WTC11 (cell line): ENCODE data around the gene F11R. TPM values are rescaled to one million over a fixed set of nuclear protein-coding genes. Genes with fewer than 3 reads are reported as not detected.

Experiments used
- ATAC-seq: fragments of 200-7000 bp; cut with Tn5 transposase; 2 replicates; pipeline ENCODE4 v1.10.0; 2021; ENCODE audit warnings: mild to moderate bottlenecking, moderate library complexity
- CTCF ChIA-PET: fragments of 300-600 bp; sonication (Branson Sonifier 250); formaldehyde crosslinking; loops from one replicate; lab custom pipeline; 2021; ENCODE audit warnings: antibody characterized with exemption; lab: Charles Lee
- POLR2A ChIA-PET: fragments of 350-600 bp; sonication (Branson Sonifier 250); formaldehyde crosslinking; loops from one replicate; lab custom pipeline; 2021; ENCODE audit warnings: antibody characterized with exemption; lab: Charles Lee
- DNase-seq: peaks from one replicate; pipeline ENCODE4 v3.0.0; 2021; ENCODE audit warnings: low spot score
- H3K27ac Mint-ChIP-seq: 2 replicates; pipeline ENCODE4 v1.8.0; 2021; ENCODE audit warnings: mixed read lengths
- H3K27me3 Mint-ChIP-seq: 2 replicates; pipeline ENCODE4 v1.8.0; 2021; ENCODE audit warnings: low read depth, mild to moderate bottlenecking, moderate library complexity, mixed read lengths
- H3K36me3 Mint-ChIP-seq: 2 replicates; pipeline ENCODE4 v1.8.0; 2021; ENCODE audit warnings: mixed read lengths
- H3K4me1 Mint-ChIP-seq: 2 replicates; pipeline ENCODE4 v1.8.0; 2022; ENCODE audit warnings: mixed read lengths
- H3K4me3 Mint-ChIP-seq: 2 replicates; pipeline ENCODE4 v1.8.0; 2021; ENCODE audit warnings: mild to moderate bottlenecking, moderate library complexity, mixed read lengths
- H3K9me3 Mint-ChIP-seq: 2 replicates; pipeline ENCODE4 v1.8.0; 2021; ENCODE audit warnings: mixed read lengths
- AFF4 ChIP-seq: sonication (generic); formaldehyde crosslinking; IDR thresholded peaks from 2 replicates; pipeline ENCODE4 v1.8.1; 2023; ENCODE audit warnings: mild to moderate bottlenecking, missing genetic modification reagents, borderline replicate concordance
- CBFB ChIP-seq: sonication (generic); formaldehyde crosslinking; IDR thresholded peaks from 2 replicates; pipeline ENCODE4 v1.8.1; 2022; ENCODE audit warnings: mild to moderate bottlenecking, low read depth, missing genetic modification reagents
- CREM ChIP-seq: sonication (generic); formaldehyde crosslinking; IDR thresholded peaks from 2 replicates; pipeline ENCODE4 v1.8.1; 2022; ENCODE audit warnings: mild to moderate bottlenecking, missing genetic modification reagents, moderate library complexity
- FOXJ3 ChIP-seq: sonication (generic); formaldehyde crosslinking; IDR thresholded peaks from 2 replicates; pipeline ENCODE4 v1.9.0; 2021; ENCODE audit warnings: missing genetic modification reagents, mild to moderate bottlenecking, borderline replicate concordance
- IRF1 ChIP-seq: sonication (generic); formaldehyde crosslinking; IDR thresholded peaks from 2 replicates; pipeline ENCODE4 v1.8.0; 2023; ENCODE audit warnings: missing genetic modification reagents
- PRDM15 ChIP-seq: sonication (generic); formaldehyde crosslinking; IDR thresholded peaks from 2 replicates; pipeline ENCODE4 v1.8.0; 2022; ENCODE audit warnings: missing genetic modification reagents
- RELA ChIP-seq: sonication (generic); formaldehyde crosslinking; IDR thresholded peaks from 2 replicates; pipeline ENCODE4 v1.8.1; 2022; ENCODE audit warnings: missing genetic modification reagents, mild to moderate bottlenecking, borderline replicate concordance
- TEAD1 ChIP-seq: sonication (generic); formaldehyde crosslinking; IDR thresholded peaks from 2 replicates; pipeline ENCODE4 v1.8.0; 2022; ENCODE audit warnings: mild to moderate bottlenecking, missing genetic modification reagents
- ZMAT4 ChIP-seq: fragments of 250-450 bp; sonication (Bioruptor Pico); IDR thresholded peaks from 2 replicates; pipeline ENCODE4 v1.9.0; 2021; ENCODE audit warnings: mild to moderate bottlenecking
- ZNF416 ChIP-seq: fragments of 250-450 bp; sonication (Bioruptor Pico); IDR thresholded peaks from 2 replicates; pipeline ENCODE4 v1.9.0; 2021; ENCODE audit warnings: mild to moderate bottlenecking, inconsistent platforms
- ZNF671 ChIP-seq: fragments of 250-450 bp; sonication (Bioruptor Pico); IDR thresholded peaks from 2 replicates; pipeline ENCODE4 v1.8.0; 2021; ENCODE audit warnings: mild to moderate bottlenecking
- total RNA-seq: library from RNA; stranded (reverse); gene quantifications from 3 replicates; pipeline ENCODE4 v1.2.3, GENCODE V29; 2021
- TF ChIP-seq, protein P1 (sequence below): sonication (generic); formaldehyde crosslinking; IDR thresholded peaks from 2 replicates; pipeline ENCODE4 v1.8.0; 2022; ENCODE audit warnings: mild to moderate bottlenecking, missing genetic modification reagents
- TF ChIP-seq, protein P2 (sequence below): sonication (generic); formaldehyde crosslinking; IDR thresholded peaks from 2 replicates; pipeline ENCODE4 v1.8.1; 2022; ENCODE audit warnings: mild to moderate bottlenecking, missing genetic modification reagents, moderate library complexity, borderline replicate concordance
- TF ChIP-seq, protein P3 (sequence below): sonication (generic); formaldehyde crosslinking; IDR thresholded peaks from 2 replicates; pipeline ENCODE4 v1.8.1; 2022; ENCODE audit warnings: low read depth, missing genetic modification reagents, borderline replicate concordance

The F11R gene
- total RNA-seq, 1 experiment from 2014 or later: 202 TPM

- H3K4me1 Mint-ChIP-seq: peaks cover 24% of the 10 kb centered on the region
- H3K27me3 Mint-ChIP-seq: peaks cover 38% of the 10 kb centered on the region
- ATAC-seq (peak; percentile 46), DNase-seq (peak; percentile 52)
- 0 out of 2 replicates have a peak, but pooled peaks have one; percentile 28 for TF ChIP-seq TEAD1 (CRISPR knock-in tag)
- TF ChIP-seq, protein P1, sequence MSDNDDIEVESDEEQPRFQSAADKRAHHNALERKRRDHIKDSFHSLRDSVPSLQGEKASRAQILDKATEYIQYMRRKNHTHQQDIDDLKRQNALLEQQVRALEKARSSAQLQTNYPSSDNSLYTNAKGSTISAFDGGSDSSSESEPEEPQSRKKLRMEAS (CRISPR knock-in tag): no peak
- no peak for TF ChIP-seq ZMAT4 (CRISPR knock-in tag)
- 0 out of 2 replicates have a peak, but pooled peaks have one; percentile 32 for TF ChIP-seq CREM
- peaks cover 26% of the 10 kb centered on the region for H3K9me3 Mint-ChIP-seq
- peak overlapping the region; percentile 97 for H3K4me3 Mint-ChIP-seq
- H3K36me3 Mint-ChIP-seq: peaks cover 48% of the 10 kb centered on the region
- ChIA-PET POLR2A (interaction anchor here (0.5 to 3.0 kb wide), 9 partner anchors 24 to 87 kb away, joined by 3 to 24 read pairs (median 7); partner anchors contain the start of genes ARHGAP30, DEDD and F11R), CTCF (interaction anchor here (0.6 to 2.7 kb wide), 16 partner anchors 10 to 265 kb away, joined by 3 to 26 read pairs (median 6); partner anchors contain the start of genes ADAMTS4, F11R, ITLN2 and KLHDC9)
- H3K27ac Mint-ChIP-seq: peak overlapping the region; percentile 90
Measured at GRCh38 chr1:161044908-161045735, 24.2 kb upstream of the F11R start.

- H3K27me3 Mint-ChIP-seq: peaks cover 32% of the 10 kb centered on the region
- peak overlapping the region; percentile 97 for H3K4me3 Mint-ChIP-seq
- ChIA-PET CTCF (interaction anchor here (0.6 to 2.7 kb wide), 10 partner anchors 10 to 90 kb away, joined by 3 to 26 read pairs (median 8); partner anchors contain the start of genes F11R, ITLN2 and KLHDC9), POLR2A (interaction anchor here (0.8 to 3.0 kb wide), 6 partner anchors 24 to 53 kb away, joined by 3 to 24 read pairs (median 8); partner anchors contain the start of genes ARHGAP30 and F11R)
- ATAC-seq (no peak), DNase-seq (no peak)
- peaks cover 54% of the 10 kb centered on the region for H3K36me3 Mint-ChIP-seq
- peaks cover 24% of the 10 kb centered on the region for H3K4me1 Mint-ChIP-seq
- H3K27ac Mint-ChIP-seq: peak overlapping the region; percentile 90
- peaks cover 26% of the 10 kb centered on the region for H3K9me3 Mint-ChIP-seq
- no peak for TF ChIP-seq PRDM15 (CRISPR knock-in tag)
- no peak for TF ChIP-seq RELA (CRISPR knock-in tag)
- TF ChIP-seq IRF1 (CRISPR knock-in tag): no peak
- TF ChIP-seq CBFB (CRISPR knock-in tag): no peak
- TF ChIP-seq, protein P1 (CRISPR knock-in tag): no peak
- no peak for TF ChIP-seq TEAD1 (CRISPR knock-in tag)
- TF ChIP-seq, protein P2, sequence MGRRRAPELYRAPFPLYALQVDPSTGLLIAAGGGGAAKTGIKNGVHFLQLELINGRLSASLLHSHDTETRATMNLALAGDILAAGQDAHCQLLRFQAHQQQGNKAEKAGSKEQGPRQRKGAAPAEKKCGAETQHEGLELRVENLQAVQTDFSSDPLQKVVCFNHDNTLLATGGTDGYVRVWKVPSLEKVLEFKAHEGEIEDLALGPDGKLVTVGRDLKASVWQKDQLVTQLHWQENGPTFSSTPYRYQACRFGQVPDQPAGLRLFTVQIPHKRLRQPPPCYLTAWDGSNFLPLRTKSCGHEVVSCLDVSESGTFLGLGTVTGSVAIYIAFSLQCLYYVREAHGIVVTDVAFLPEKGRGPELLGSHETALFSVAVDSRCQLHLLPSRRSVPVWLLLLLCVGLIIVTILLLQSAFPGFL (CRISPR knock-in tag): no peak
- no peak for TF ChIP-seq AFF4 (CRISPR knock-in tag)
- TF ChIP-seq ZNF416: no peak
- no peak for TF ChIP-seq FOXJ3 (CRISPR knock-in tag)
- TF ChIP-seq, protein P3, sequence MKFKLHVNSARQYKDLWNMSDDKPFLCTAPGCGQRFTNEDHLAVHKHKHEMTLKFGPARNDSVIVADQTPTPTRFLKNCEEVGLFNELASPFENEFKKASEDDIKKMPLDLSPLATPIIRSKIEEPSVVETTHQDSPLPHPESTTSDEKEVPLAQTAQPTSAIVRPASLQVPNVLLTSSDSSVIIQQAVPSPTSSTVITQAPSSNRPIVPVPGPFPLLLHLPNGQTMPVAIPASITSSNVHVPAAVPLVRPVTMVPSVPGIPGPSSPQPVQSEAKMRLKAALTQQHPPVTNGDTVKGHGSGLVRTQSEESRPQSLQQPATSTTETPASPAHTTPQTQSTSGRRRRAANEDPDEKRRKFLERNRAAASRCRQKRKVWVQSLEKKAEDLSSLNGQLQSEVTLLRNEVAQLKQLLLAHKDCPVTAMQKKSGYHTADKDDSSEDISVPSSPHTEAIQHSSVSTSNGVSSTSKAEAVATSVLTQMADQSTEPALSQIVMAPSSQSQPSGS (CRISPR knock-in tag): no peak
- no peak for TF ChIP-seq ZNF671 (CRISPR knock-in tag)
Measured at GRCh38 chr1:161044535-161044907, 23.6 kb upstream of the F11R start.
